ENCODE results near the gene AXIN1.
"Not testable (repeated sequence)": the region's sequence is repeated elsewhere in the genome, so short reads cannot be mapped to it uniquely, and the experiment has no call there.

Gene AXIN1

DNA sequence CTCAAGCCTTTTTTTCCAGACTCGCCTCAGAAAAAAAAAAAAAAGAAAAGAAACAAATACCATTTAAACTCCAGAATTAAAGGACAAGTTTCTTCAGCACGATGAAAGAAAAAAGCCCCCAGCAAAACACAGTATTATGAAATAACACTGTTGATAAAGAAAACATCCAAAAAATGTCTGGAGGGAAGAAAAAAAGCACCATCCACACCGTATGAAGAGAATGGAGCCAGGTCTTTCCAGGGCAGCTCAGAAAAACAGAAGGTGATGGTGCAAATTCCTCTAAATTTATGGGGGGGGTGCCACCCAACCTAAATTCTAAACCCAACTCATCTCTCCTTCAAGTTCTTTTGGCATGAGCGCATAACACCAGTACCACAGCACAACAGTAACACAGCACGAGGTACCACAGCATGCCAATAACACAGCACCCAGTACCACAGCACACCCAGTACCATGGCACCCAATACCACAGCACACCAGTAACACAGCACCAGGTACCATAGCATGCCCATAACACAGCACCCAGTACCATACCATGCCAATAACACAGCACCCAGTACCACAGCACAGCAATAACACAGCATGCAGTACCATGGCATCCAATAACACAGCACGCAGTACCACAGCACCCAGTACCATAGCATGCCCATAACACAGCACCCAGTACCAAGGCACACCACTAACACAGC lies 19.0 kb downstream of the AXIN1 start:
- no peak for DNase-seq (ENCODE audit: low spot score)

- DNase-seq (ENCODE audit: low spot score) = not testable (repeated sequence)
Observed at GRCh38 chr16:331181-331814, 21.2 kb downstream of the AXIN1 start.

DNA sequence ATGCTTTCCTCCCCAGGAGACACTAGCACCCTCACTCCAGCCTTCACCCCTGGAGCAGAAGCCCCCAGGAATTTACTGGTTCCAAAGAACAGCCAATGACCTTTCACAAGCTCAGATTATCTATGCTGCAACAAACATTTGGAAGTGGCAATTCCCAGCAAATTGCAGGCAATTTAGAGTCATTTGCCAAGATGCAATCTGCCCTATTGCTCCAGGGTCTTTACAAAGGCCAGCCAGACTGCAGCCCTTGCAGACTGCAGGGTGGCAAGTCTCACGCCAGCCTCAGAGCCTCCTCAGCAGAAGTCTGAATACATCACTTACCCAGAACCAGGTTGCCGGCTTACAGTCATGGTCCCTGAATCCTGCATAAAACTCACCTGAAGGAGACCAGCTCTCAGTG lies 21.8 kb downstream of the AXIN1 start:
- no peak for DNase-seq (ENCODE audit: low spot score)

- DNase-seq (ENCODE audit: low spot score) = no peak
Observed at GRCh38 chr16:325375-326145, 27.0 kb downstream of the AXIN1 start.

DNA sequence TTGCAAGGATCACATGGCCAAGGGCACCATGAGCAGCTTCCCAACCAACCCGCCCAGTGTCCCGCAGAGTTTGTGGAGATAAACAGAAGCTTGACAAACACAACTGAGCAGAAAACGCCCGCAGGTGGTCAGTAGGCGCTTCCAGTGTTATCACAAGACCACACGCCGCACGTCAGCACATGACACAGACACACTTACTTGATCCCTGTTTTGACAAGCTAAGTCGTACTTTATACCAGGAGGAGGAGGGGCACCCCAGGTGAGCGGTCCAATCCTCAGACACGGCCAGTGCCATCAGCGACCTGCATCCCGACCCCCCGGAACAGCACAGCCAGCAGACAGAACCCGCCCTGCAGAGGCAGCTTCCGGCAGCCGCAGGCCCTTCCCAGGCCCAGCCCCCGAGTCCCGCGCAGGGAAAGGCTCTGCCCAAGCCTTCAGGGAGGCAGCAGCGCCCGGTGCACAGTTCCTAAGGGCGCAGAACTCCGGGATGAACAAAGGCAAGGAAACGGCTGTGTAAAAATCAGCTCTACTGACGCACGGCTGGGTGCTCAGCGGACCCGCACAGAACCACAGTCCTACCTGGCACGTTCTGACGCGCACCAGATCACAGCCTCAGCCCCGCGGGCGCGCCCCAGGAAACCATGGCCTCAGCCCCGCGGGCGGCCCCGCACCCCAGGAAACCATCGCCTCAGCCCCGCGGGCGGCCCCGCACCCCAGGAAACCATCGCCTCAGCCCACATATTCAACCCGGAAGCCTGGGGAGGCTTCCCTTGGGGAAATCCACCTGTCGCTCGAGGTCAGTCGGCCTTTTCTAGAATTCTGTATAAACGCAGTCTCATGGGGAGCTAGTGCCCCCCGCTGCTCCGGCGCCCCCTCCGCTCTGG lies 27.8 kb downstream of the AXIN1 start:
- no peak for DNase-seq (ENCODE audit: low spot score)

- no peak for DNase-seq (ENCODE audit: low spot score)
Observed at GRCh38 chr16:324201-324450, 28.4 kb downstream of the AXIN1 start.

DNA sequence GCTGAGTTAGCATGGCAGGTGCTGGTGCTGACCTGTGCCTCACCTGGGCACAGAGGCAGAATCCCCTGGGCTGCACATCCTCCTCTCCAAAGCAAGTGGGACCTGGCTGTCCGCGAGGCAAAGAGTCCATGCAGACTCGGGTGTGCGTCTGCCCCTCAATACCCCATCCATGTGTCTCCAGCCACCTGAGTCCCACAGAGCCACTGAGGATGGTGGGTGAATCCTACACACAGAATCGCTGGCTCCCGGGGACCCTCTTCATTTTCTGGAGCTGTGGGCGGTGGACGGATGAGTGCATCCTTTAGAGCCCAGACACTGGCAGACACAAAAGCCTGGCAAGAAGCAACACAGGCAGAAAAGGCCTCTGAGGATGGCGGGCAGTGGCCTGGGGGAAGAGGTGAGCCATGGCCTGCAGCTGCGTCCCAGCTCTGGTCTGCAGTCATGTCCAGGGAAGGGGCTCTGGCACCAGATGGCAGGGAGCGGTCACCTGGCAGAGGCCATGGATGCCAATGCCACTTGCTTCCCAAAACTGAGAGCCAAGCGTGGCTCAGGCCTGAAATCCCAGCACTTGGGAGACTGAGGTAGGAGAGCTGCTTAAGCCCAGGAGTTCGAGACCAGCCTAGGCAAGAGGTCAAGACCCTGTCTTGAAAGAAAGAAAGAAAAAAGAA lies 29.9 kb downstream of the AXIN1 start:
- DNase-seq (ENCODE audit: low spot score) = no peak

DNA sequence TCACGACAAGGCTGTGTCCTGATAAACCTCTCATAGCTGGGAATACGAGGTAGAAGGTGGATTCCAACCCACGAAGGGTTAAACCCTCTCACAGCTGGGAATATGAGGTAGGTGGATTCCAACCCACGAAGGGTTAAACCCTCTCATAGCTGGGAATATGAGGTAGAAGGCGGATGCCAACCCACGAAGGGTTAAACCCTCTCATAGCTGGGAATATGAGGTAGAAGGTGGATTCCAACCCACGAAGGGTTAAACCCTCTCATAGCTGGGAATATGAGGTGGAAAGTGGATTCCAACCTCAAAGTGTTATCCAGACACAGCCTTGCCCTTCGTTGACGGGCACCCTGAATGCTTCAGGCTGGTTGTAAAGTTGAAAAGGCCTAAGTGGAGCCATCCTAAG lies 31.0 kb downstream of the AXIN1 start:
- DNase-seq (ENCODE audit: low spot score) = no peak

DNA sequence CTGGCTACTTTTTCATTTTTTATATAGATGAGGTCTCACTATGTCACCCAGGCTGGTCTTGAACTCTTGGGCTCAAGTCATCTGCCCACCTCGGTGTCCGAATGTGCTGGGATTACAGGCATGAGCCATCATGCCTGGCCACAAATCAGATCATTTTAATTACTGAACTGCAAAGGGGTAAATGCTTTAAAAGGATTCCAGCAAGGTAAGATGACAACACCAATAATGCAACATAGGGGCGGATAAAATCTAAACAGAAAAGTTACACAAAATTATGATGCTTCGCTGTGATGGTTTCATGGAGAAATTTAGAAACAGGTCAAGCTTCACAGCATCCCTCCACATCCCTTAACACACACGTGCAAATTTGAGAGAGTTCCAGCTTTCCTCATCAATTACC lies 32.3 kb downstream of the AXIN1 start:
- no peak for DNase-seq (ENCODE audit: low spot score)

DNA sequence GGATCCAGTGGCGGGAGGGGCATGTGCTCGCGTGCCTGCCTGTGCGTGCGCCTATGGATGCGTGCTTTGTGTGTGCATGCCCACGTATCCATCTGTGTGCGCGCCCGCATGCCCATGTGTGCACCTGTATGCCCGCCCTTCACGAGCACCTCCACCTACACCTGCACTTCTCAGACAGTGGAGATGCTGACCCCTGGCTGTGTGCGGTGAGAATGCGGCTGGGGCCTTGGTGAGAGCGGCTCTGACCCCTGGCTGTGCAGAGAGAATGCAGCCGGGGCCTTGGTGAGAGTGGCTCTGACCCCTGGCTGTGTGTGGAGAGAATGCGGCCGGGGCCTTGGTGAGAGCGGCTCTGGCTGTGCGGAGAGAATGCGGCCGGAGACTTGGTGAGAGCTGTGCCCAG lies 33.9 kb downstream of the AXIN1 start:
- no peak for DNase-seq (ENCODE audit: low spot score)

- DNase-seq (ENCODE audit: low spot score) = no peak
Observed at GRCh38 chr16:317583-317982, 34.9 kb downstream of the AXIN1 start.

- DNase-seq (ENCODE audit: low spot score) = no peak
Observed at GRCh38 chr16:316741-317464, 35.6 kb downstream of the AXIN1 start.

GRCh38 chr16:314795-315299 lies 37.7 kb downstream of the AXIN1 start:
- no peak for DNase-seq (ENCODE audit: low spot score)

DNA sequence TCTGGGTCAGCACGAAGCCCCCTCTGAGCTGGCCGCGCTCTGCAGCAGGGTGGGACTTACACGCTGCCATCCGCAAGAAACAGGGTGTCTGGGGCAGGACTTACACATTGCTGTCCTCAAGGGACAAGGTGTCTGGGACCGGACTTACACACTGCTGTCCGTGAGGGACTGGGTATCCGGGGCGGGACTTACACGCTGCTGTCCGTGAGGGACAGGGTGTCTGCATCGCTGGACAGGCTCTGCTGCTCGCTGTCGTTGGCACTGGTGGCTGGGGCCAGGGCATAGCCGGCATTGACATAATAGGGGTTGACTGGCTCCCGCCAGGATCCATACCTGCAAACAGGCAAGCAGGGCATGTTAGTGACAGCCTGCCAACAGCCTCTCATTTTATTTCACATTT lies 38.2 kb downstream of the AXIN1 start:
- DNase-seq (ENCODE audit: low spot score) = no peak

- no peak for DNase-seq (ENCODE audit: low spot score)
Observed at GRCh38 chr16:311725-312124, 40.8 kb downstream of the AXIN1 start.

DNA sequence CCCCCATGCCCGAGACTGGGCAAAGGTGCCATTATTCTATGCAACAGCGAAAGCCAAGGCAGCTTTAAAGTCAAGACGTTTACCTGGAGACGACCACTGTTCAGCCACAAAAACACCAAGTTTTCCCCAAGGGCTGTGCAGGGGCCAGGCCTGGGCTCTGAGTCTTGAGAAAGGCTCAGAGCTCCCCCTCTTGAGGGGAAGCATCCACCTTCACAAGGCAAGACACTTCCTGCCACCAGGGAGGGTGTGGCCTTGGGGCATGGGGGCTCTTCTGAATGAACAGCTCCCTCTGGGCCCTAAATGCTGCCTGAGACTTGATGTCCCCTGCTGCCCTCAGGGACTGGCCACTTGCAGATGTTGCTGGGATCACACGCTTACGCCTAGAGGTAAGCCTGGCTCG lies 43.0 kb downstream of the AXIN1 start:
- DNase-seq (ENCODE audit: low spot score) = no peak

DNA sequence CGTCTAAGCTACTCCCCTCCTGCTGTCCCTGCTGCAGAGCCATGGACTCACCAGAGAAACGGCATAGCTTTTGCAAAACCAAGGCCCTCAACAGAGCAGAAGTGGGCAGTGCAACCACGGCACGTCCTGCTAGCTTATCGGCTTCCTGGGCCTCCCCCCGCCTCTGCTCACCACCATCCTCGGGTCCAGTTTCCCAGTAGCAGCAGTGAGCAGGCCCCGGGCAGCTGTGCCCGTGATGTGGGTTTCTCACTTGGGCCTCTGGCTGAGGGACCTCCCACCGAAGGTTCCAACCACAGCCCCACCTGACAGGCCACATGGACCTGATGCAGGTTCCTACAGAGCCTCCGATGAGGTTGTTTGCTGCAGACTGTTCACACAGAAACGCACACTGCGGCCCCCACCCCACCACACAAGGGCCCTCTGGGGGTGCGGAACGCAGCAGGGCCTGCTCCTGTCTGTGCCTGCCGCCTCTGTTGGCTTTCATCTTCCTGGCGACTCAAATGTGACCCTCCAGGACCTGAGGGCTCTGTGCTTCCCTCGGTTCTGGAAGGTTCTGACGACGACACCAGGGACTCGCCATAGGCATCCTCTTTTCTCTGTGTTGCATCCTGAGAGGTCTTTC lies 44.7 kb downstream of the AXIN1 start:
- DNase-seq (ENCODE audit: low spot score) = no peak

DNA sequence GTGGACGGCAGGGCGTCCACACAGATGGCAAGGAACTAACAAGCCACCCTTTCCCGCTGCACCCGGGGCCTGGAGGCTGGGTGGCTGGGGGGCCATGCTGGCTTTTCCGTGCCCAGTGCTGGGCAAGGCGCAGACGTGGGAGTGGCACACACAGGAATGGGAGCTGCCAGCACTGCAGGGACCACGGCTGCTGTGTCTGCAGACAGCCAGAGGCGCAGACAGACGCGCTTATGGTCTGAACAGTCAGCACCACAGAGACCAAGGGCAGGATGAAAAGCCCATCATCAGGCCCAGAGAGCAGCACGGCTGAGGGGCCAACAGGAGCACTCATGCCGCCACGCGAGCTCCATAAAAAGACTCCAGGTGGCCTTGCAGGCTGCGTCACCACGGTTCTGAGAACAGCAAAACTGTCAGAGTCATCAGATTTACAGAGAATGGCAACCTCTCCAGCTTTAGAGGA lies 45.6 kb downstream of the AXIN1 start:
- DNase-seq (ENCODE audit: low spot score) = no peak

GRCh38 chr16:305916-306626 lies 46.5 kb downstream of the AXIN1 start:
- DNase-seq (ENCODE audit: low spot score) = no peak
